NCI-H1092 (cell line): ENCODE data around the gene DGKE.

ENCODE experiments used
- DNase-seq: peaks from one replicate; lab custom pipeline; 2025; lab: John Stamatoyannopoulos, UW

The DGKE gene

GRCh38 chr17:56890906-56891674 lies 57.1 kb downstream of the DGKE start:
- no peak for DNase-seq

DNA sequence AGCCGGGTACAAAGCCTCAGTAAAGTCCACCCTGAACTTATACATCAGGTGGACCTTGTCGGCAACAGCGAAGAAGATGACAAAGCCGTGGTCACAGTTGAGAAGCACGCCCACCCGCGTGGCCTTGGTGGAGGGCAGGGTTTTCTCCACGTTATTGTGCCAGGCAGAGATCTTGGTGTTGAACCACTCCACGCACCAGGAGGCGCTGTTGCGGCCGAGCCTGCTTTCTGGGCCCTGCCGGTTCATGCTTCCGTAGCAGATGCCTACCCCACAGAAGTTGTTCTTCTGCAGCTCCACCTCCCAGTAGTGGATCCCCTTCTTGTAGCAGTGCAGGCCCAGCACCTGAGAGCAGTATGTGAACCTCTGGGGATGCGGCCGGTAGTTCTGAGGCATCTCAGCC lies 57.8 kb downstream of the DGKE start:
- no peak for DNase-seq

- no peak for DNase-seq
These were observed 58.4 kb downstream of the DGKE start for GRCh38 chr17:56892333-56892732.

DNA sequence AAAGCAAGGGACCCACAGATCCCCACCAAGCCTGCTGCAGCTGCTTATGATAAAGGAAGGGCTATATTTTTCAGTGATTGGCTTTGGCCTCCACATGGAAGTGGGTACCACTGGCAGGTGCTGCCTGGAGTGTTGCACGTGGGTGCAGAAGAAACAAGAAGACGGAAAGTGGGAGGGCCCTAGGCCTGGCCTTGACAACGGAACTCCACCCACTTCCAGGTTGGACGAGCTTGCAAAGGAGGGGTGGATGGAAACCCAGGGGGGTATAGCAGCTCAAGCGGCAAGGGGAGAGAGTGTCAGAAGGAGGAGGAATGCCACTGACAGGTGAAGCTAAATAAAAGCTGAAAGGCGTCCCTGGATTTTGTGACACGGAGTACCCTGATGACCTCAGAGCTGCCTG lies 59.6 kb downstream of the DGKE start:
- no peak for DNase-seq

DNA sequence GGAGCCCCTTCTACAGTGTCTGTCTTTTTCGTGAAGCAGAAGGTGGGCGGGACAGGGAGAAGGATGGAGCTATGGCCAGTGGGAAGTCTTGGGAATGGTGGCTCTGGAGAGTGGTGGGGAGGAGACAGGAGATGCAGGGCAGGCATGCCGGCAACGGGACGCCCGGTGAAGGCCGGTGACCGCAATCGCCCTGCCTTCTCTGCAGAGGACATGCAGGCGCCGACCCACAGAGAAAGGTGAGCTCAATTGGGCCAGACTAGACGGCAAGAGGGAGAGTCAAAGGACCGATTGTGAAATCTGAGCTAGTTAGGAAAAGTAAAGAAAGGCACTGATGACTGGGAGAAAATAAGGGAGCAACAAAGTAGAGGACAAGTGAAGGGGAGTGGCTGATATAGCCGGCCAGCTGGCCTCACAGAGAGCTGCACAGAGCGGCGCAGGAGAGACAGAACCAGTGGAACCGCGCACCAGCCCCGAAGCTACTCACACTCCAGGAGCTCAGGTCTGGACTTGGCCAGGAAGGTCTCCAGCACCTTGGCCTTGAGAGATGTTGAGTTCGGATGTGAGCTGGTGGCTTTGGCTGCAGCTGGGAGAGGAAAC lies 61.0 kb downstream of the DGKE start:
- no peak for DNase-seq

DNA sequence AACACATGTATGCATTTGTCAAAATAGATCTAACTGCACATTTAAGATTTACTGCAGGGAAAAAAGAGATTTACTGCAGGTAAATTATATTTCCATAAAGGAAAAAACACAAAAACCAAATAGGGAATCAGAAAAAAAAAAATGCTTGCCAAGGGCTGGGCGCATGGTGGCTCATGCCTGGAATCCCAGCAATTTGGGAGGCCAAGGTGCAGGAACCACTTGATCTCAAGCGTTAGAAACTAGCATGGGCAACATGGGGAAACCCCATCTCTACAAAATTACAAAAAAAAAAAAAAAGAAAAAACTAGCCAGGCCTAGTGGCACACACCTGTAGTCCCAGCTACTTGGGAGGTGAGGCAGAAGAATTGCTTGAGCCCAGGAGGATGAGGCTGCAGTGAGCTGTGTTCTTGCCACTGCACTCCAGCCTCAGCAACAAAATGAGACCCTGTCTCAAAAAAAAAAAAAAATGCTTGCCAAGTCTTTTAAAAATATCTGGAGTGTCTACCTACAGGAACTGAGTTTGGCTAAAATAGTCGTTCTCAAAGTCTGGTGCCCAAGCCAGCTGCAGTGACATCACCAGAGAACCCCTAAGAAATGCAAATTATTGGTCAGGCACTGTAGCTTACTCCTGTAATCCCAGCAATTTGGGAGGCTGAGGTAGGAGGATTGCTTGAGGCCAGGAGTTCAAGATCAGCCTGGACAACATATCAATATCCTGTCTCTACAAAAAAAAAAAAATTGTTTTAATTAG lies 62.4 kb downstream of the DGKE start:
- DNase-seq: no peak

- DNase-seq: no peak
These were observed 63.0 kb downstream of the DGKE start for GRCh38 chr17:56896968-56897359.

GRCh38 chr17:56897646-56898424 lies 63.9 kb downstream of the DGKE start:
- DNase-seq: no peak

DNA sequence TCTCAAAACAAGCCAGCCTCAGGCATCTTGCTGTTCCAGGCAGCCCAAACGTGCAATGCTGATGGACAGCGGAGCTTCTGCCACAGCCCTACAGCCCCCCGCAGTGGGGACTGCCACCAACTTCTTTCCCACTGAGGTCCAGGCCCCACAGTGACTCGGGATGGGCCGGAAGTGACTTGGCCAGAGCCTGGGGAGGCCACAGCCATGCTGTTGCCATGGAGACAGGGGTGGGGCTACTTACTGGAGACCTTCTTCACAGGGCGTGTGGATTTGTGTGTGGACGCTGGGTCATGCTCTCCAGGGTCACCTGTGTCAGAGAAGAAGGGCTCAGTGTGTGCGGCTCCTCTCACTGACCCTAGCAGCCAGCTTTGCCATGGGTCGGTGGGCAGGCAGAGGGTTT lies 64.9 kb downstream of the DGKE start:
- no peak for DNase-seq

GRCh38 chr17:56899403-56899802 lies 65.5 kb downstream of the DGKE start:
- DNase-seq: no peak

GRCh38 chr17:56902348-56902747 lies 68.4 kb downstream of the DGKE start:
- DNase-seq: no peak

- no peak for DNase-seq
These were observed 69.6 kb downstream of the DGKE start for GRCh38 chr17:56903560-56903959.

GRCh38 chr17:56908001-56908542 lies 74.1 kb downstream of the DGKE start:
- DNase-seq: no peak

DNA sequence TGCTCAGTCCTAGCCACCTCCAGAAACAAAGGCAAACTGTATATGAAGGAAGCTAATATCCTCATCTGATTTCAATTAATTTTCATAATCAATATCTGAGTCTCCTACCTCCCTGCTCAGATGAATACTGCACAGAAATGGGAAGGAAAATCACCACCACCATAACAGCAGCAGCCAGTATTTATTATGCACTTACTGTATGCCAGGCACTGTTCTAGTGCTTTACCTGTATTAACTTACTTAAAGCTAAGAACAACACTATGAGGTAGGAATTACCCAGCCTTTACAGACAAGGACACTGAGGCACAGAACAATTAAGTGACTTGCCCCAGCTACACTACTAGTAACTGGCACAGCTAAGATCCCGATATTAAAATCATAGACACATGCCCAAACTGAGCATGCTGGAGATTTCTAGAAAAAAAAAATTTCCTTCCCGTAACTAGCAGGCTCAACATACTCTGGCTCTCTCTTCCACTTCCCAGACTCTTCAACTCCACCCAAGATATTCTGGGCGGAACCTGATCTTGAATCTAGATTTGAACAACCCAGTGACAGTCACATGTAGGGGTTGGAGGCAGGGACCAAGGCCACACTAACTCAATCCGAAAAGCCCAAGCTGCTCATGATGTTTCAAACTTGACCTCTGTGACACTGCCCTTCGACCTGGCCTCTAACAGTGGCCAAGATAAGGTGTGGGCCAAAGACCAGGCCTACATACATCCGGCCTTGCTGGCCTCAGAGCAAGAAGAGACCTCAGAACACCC lies 76.0 kb downstream of the DGKE start:
- no peak for DNase-seq

DNA sequence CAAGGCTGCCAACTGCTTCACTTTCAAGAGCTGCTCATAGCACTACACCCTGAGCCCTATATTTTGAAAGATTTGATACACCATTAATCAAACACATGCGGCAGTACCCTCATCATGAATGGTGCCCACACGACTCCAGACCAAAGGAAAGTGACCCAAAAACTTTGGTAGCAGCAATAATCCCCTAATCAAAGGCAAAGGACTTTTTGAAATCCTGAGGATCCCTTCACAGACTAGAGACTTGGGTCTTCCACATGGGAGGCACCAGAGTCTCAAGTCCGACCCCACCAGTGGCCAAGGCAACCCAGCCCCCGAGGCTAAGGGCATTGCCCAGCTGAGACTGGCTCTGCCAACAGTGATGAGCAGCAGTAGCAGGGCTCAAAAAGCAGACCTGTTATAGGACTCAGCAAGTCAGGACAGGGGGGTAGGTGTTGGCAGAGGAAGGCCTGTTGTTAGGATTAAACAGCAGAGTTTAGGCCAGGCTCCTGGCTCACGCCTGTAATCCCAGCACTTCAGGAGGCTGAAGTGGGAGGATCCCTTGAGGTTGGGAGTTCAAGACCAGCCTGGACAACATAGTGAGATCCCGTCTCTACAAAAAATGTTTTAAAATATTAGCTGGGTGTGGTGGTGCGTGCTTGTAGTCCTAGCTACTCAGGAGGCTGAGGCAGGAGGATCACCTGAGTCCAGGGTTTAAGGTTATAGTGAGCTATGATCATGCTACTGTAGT lies 76.7 kb downstream of the DGKE start:
- no peak for DNase-seq

DNA sequence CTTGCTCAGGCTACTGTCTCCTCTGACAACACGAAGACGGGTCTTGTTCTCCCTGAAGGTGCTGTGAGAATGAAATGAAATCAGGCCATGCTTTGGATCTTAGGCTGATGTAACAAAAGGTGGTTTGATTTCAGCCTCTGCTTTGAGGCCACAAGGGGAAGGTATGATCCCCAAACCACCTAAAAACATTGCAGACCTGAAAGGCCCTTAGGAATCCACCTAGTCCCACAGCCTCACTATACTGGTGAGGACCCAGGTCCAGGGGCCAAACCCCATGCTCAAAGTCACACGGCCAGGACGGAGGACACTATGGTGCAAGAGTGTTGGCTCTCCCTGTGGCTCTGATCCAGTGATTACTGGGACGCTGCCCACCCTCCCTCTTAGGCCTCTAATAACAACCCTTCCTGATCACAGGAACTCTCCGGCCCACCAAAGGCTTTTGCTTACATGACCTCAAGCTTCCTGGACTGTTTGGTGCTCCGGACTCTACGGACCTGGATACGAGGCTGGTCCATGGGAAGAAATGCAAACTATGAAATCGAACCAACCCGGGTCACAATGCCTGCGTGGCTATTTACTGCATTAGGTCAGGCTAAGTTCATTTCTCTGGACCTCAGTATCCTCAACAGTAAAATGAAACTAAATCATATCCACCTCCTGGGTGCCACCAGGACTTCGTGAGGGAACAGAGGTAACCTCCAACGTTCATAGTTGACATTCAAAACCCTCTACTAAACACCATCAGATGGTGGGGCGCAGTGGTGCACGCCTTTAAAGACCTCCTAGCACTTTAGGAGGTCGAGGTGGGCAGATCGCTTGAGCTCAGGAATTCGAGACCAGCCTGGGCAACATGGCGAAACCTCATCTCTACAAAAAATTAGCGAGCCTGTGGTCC lies 78.4 kb downstream of the DGKE start:
- no peak for DNase-seq

- no peak for DNase-seq
These were observed 79.0 kb downstream of the DGKE start for GRCh38 chr17:56913000-56913311.

DNA sequence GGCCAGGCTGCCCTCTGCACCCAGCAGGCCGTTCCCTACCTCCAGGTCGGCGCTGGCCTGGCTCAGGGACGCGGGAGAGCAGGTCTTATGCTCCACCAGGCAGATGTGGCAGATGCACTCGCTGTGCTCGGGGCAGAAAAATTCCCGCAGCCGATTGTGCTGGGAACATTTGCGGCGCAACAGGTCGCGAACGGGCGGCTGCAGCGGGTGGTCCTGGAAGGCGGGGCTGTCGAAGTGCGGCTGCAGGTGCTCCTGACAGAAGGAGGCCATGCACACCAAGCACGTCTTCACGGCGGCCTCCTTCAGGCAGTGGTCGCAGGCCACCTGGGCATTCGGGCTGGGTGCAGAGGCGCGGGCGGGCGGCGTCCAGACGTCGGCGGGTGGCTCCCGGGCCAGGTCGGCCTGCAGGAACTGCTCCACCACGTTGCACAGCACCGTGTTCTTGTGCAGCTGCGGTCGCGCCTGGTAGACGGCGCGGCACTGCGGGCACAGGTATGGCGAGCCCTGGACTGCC lies 79.5 kb downstream of the DGKE start:
- no peak for DNase-seq

DNA sequence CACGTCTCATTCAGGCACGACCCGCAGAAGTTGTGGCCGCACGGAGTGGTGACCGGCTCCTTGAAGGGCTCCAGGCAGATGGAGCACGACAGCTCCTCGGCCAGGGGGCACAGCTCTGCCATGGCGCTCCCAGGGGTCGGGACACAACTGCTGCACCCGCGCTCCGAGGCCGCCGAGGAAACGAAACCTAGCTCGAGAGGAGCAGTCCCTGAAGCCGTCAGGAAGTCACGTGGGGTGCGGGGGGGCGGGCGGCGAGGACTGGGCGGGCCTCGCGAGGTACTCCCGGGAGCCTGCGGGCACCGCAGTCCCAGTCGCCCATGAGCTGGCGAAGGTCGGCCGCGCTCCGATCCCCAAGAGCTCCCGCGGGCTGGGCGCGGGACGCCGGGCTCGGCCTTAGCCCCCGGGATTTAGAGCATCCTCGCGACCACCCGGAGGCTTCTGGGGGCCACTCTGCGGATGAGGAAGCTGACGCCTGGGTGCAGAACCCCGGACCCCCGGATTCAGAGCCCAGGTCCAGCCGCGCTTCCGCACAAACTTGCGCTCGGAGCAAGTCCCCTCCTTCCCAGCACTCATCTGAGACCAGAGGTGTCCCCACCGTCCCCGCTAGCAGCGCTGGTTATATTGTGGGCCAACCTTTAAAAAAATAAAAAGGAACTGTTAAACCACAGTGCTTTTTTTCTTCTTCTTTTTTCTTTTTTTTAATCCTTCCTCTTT lies 80.1 kb downstream of the DGKE start, which contains the start of gene TRIM25:
TSS of gene TRIM25 (minus strand) at position 183 of the 714 bp plus-strand sequence. CDS start at position 122, 61 bp downstream.
- peak; percentile 88 for DNase-seq
